Stimulated activated CD4-positive, alpha-beta T cell treated with anti-CD3 and anti-CD28 coated beads, TNF-alpha, amount 100 ng/mL, for 4 hours (primary cell): Measurements from ENCODE around the gene TBC1D20.
"Not testable (repeated sequence)": the region's sequence is repeated elsewhere in the genome, so short reads cannot be mapped to it uniquely, and the experiment has no call there.

ENCODE experiments used
- DNase-seq, 3 experiments: peaks; one replicate each; pipeline ENCODE4 v3.0.0-alpha.2; 2020; ENCODE audit warnings: low read depth in 3 of 3

Gene TBC1D20, protein sequence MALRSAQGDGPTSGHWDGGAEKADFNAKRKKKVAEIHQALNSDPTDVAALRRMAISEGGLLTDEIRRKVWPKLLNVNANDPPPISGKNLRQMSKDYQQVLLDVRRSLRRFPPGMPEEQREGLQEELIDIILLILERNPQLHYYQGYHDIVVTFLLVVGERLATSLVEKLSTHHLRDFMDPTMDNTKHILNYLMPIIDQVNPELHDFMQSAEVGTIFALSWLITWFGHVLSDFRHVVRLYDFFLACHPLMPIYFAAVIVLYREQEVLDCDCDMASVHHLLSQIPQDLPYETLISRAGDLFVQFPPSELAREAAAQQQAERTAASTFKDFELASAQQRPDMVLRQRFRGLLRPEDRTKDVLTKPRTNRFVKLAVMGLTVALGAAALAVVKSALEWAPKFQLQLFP

DNA sequence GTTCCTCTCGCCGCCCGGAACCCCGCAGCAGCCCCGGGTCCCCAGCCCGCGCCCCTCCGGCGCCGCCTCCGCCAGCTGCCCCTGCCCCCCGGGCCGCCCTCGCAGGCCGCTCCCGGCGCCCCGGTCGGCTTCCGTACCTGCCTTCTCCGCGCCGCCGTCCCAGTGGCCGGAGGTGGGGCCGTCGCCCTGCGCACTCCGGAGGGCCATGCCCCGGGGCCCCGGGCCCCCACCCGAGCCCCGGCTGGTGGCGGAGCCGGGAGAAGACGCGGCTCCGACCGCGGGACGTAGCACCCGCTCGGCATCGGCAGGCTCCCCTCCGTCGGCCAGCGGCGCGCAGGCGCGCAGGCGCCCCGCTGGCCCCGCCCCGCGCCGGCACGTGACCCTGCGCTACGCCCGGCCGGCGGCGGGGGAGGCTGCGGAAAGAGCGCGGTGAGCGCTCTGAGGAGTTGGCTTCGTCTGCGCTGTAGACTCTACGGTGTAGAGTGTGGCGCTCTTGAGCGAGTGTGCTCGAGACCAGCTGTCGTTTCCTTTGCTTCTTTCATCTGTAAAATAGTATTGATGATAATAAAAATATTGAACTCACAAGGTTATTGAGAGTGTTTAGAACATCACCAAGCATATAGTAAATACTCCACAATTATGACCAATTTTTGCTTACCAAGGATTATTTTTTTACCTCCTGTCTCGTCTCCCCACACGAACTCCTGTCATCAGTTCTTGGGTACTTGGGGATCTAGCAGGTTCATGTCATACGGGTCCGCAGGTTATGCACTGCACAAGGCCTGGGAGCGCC is at the start of gene TBC1D20:
TBC1D20 (minus strand) TSS at position 335 of the 793 bp plus-strand sequence; CDS start at position 207, 128 bp downstream.
- peak; percentile 68 to 79 (median 75) for DNase-seq

DNA sequence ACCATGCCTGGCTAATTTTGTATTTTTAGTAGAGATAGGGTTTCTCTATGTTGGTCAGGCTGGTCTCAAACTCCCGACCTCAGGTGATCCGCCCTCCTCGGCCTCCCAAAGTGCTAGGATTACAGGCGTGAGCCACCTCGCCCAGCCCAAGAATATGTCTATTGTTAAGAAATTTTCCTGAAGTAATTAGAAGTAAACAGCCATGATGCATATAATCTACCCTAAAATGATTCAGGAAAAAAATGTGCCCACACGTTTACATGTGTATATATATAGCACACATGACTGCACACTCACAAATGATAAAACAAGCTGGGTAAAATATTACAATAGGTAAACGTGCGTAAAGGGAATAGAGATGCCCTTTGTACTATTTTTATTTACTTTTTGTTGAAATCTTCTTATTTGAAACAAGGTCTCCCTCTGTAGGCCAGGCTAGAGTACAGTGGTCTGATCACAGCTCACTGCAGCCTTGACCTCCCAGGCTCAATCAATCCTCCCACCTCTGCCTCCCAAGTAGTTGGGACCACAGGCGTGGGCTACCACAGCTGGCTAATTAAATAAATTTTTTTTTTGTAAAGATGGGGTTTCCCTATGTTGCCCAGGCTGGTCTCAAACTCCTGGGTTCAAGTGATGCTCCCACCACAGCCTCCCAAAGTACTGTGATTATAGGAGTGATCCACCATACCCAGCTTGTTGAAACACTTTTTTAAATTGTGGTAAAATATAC is 48.2 kb upstream of the TBC1D20 start:
- DNase-seq: not testable (repeated sequence)

DNA sequence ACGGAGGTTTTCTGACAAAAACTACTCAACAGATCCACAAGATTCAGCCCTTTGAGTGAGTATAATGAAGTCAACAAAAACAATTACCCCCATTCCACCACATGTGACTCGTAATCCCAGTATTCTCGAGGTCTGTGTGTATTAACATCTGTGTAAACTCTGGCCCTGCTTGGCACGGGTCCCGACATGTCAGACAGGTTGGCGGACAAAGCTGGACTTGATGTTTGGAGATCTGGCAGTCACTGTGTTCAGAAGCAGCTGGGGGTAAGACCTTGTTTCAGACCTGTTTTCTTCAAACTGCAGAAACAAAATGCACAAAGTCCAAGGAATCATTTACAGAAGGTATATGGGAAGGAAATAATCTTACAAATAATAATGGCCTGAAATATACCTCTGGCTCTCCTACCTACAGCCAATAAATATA is 46.0 kb upstream of the TBC1D20 start:
- DNase-seq: not testable (repeated sequence)

DNA sequence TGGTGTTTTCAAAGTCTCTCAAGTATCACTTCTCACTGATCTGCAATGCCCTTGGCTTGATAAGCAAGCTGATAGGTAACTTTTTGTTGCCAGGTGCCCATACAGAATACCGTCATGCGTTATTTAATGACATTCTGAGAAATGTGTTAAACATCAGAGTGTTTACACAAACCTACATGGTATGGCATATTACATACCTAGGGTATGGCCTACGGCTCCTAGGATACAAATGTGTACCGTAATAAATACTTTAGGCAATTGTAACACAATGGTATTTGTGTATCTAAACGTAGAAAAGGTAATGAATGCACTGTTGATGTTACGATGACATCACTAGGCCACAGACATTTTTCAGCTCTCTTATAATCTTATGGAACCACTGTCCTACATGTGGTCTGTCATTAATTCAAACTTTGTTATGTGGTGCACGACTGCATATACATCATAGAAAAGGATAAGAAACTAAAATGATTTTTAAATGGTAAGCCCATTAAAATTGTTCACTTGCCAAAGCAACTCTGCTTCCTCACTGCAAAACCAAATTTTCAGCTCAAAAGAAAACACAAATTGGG is 45.5 kb upstream of the TBC1D20 start:
- no peak for DNase-seq

DNA sequence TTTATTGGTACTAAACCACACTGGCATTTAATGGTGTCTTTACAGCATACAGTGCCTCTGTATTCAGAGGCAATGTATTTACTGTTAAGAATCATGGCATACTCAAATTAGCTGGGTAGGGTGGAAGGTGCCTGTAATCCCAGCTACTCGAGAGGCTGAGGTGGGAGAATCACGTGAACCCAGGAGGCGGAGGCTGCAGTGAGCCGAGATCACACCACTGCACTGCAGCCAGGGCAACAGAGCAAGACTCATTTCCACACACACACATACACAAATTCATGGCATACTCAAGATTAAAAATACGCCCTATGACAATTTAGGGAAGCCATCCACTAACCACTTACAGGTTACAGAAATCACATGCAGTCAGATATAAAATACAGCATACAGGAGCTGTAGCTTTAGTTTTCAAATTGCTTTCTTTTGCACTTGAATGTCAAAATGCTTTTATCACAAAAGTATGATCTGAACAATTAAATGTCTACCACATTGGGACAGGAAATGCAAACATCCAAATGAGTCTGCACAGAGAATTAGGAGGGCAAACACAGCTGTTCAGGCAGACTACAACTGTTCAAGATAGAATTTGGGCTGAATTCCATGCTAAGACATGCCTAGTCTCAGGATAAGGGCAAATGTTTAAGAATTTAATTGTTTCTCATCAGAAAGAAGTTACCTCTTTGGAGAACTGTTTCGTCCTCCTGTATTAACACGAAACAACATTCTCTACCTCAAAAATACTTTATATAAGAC is 44.8 kb upstream of the TBC1D20 start:
- DNase-seq: no peak

DNA sequence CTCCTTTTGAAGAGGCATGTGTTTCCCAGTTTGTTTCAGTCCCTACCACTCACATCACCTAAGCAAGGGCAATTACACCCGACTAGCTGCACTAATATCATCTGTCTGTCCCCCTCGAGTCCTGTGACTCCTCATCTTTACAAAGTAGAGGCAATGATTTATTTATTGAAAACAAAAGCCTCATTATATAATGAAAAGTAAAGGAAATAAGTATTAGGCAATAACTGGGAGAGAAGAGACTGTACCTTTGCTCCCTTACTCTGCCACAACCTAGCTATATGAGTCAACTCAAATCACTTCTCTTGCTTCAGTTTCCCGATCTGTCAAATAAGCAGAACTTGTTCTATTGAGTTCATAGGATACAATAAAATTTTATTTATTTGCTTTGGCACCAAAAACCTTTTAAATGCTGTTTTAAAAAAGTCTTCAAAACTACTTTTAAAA is 42.3 kb upstream of the TBC1D20 start:
- no peak for DNase-seq

DNA sequence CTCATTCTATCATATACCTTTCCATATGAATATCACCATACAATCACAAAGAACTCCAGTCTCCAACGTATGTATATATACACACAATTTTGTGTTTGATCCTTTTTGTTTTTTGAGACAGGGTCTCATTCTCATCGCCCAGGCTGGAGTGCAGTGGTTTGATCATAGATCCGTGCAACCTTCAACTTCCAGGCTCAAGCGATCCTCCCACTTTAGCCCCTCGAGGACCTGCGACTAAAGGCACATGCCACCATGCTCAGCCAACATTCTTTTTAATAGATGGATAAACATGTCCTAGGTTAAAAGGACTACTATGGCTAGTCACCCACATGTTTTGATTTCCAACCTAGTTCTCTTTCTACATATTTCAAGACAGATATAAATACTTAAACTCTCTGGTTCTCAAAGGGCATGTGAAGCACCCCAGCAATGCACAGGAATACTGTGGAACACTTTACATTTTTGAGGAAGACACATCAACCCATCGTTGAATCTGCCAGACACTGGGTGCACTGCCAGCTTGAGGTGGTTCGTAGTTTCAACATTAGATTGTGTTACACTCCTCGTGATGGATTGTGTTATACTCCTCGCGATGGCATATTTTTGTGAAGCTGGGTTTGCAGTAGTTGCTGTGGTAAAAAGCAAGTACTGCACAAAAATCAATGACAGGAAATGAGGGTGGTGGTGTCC is 40.9 kb upstream of the TBC1D20 start:
- DNase-seq: no peak

DNA sequence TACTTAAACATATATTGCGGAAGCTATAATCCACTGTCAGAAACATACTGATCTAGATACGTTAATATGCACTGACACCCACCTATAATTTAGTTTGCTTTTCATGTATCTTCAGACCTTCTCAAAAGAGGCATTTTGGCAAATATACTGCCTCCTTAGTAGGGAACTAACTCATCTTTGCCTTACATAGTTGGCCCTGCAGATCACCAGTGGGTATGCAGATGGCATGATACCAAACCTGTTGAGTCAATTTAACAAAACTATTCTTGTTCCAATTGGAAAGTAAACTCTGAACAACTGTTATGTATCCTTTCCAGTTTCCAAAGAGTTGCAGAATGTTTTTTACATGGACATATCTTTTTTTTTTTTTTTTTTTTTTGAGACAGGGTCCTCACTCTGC is 35.6 kb upstream of the TBC1D20 start:
- no peak for DNase-seq

DNA sequence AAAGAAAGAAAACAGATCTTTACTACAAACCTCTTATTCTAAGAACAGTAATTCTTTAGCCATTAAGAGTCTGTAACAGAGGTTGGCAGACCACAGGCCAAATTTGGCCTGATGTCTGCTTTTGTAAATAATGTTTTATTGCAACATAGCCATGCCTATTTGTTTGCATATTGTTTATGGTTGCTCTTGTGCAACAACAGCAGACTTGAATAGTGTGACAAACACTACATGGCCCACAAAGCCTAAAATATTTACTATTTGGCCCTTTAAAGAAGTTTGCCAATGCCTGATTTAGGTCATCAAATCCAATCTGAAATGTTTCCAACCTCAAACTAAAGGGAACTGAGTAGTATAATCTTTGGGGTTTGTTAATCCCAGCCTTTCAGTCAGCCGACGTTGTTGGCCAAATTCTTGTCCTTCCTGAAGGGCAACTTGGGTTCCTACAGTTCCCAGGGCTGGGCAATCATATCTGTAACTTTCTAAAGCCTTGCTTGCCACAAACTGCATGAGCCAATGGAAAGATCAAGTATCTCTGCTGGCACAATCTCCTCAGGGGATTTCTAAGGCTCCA is 33.9 kb upstream of the TBC1D20 start:
- no peak for DNase-seq

DNA sequence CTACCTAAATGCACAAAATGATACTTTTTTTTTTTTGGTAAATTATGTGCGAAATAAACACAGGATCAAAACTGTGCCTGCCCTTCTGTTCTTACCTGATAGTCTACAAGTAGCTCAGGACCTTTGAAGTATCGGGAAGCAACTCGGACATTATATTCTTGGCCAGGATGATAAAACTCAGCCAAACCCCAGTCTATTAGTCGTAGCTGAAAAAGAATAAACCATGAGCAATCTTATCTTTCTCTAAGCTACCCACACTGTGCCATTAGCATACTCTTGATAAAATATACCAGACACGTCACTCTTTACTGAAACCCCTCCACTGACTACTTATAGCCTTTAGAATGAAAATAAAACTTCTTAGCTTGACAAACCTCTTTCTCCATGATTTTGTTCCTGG is 29.8 kb upstream of the TBC1D20 start:
- DNase-seq: no peak

DNA sequence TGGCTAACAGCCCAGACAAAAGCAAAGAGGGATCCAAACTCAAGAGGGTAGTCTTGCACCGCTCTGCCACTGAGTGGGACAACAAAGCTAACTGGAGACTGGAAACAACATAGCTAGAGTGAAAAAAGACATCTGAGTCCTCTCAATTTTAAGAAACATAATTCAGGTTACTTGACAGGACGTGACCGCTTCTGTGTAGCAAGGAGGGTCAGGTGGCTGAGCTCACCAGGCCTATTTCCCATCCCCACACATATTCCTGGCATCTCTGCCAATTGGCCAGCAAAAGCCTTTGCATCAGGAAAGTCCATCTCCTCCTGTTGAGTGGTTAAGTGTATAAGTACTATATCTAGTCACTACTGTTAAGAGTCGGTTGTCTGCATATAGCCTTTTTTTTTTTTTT is 25.3 kb upstream of the TBC1D20 start:
- DNase-seq: no peak

DNA sequence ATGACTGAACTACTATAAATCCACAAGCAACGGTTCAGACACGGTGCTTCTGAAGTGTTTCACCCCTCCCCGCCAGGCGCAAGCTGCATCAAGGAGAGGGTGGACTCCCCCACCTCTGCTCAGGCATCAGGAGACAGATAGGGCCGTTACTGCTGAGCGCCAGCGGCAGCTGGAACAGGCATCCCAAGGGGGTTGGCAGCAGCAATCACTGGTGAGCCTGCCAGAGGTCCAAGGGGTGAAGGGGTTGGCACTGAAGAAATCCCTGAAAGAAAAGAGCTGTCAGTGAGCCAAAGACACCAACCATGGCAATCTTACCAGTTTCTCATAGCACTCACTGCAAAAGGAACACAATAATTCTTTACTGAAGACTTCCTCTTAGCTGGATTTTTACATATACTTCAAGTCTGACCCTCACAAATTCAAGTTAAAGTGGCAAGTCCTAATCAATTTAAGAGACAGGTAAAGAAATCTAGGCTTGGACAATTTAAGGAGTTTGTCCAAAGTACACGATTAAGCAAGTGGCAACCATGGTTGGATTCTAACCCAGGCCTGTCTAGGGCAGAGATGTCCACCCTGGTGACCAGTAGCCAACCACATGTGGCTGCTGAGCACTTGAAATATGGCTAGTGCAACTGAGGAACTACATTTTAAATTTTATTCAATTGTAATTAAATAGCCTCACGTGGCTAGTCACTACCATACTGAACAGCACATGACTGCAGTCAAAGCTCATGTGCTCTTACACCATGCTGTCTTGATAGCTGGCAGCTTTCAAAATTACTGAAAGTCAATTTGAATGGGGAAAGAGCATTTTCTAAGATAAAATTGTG is 21.7 kb upstream of the TBC1D20 start:
- DNase-seq: no peak

DNA sequence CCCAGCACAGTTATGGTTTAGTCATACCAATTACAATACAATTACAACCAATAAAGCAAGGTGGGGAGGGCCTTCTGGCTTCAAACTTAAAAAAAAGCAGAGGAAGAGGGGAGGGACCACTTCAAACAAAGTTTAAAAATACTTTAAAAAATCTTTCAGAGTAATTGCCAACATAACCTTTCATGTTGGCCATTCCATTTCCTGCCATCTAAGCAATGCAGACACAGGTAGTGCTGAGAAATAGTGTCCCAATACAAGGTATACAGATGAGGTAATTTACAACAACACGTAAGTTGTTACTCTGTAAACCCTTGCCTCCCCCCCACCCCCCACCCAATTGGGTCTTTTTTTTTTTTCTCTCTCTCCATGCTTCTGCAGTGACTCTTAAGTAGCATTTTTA is 18.8 kb upstream of the TBC1D20 start:
- no peak for DNase-seq

DNA sequence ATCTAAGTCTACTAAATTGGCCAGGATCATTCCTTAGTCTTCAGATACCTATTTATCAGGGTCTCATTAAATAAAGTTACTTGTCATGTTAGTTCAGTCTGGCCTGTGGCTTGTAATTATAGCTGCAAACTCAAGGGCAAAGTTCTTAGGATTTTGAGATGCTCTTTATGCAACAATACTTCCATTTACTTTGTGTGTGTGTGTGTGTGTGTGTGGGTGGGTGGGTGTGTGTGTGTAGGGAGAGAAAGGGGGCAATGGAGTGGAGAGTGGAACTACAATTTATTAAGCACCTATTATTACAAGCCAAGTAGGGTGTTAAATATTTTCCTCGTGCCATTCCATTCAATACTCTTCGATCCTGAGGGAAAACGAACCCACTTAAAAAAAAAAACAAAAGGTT is 17.7 kb upstream of the TBC1D20 start:
- DNase-seq: no peak

DNA sequence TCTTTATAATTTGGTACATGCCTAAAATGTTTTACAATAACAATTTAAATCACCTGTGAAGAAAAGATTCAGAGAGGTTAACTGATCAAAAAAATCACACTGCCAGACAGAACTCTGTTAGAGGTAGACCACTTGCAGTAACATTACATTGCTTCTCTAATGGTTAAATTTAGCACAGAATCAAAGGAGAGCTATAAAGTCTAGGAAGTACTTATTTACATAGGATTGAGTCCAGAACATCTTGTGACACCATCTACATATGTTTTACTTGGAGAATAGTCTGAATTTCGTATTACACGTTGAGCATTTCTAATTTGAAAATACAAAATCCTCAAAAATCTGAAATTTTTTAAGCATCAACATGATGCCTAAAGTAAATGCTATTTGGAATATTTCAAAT is 17.2 kb upstream of the TBC1D20 start:
- DNase-seq: no peak

DNA sequence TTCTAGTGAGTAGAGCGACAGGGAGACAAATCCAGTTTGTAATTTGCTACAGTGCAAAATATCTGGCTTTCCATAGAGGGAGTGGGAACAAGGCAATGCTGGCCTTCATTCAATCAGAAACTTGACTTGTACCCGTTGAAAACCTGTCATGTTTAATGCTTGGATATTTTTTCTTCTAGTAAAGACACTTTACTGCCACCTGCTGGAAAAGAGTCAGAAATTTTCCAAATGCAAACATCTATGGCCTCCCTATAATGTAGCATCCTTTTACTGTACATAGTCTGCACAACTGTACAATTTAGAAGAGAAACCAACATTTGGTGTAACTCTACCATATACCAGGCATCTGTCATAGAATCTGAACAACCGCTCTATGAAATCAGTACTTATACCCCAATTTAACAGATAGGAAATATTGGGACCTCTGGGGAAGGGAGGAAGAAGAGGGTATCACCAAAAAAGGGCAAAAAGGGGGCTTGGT is 16.7 kb upstream of the TBC1D20 start:
- DNase-seq: no peak

DNA sequence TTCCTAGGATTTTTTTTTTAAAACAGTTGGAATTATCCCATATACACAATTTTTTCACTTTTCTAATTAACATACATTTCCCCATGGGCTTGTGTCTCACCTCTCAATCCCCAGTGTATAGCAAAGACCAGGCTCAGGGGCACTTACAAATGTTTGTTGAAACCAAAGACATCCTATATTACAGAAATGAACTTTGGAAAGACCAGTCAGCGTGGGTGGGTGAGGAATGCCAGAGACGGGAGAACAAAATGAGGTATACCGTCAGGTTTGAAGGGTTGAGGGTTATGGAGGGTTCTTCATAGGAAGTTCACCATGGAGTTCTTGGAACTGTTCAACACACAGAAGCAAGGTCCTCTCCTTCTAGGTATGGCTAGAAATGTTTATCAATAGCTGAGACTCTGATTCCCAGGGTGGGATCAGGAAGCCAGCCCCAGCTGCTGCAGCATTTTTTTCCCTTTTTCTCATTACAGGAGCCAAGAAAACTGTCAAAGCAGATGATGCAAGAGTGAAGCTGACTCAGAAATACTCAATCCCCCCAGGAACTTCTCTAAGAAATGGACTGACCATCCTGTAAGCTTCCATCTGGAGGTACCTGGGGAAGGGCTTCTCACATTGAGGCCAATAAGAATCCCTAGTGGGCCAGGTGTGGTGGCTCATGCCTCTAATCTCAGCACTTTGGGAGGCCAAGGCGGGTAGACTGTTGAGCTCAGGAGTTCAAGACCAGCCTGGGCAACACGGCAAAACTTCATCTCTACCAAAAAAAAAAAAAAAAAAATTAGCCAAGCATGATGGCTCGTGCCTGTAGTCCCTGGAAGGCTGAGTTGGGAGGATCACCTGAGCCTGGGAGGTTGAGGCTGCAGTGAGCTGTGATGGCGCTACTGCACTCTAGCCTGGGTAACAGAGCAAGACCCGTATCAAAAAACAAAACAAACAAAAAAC is 15.9 kb upstream of the TBC1D20 start:
- DNase-seq: no peak
